Pons (tissue), 1 donor: ENCODE measurements around the gene CBL.
A peak's percentile ranks its signal among the peaks of the same experiment; 100 is the strongest.

Source experiments
- DNase-seq: peaks from one replicate; pipeline ENCODE4 v3.0.0-alpha.2; 2016; ENCODE audit warnings: low spot score

CBL gene

GRCh38 chr11:119347242-119347641, 141.1 kb downstream of the CBL start:
- no peak for DNase-seq

DNA sequence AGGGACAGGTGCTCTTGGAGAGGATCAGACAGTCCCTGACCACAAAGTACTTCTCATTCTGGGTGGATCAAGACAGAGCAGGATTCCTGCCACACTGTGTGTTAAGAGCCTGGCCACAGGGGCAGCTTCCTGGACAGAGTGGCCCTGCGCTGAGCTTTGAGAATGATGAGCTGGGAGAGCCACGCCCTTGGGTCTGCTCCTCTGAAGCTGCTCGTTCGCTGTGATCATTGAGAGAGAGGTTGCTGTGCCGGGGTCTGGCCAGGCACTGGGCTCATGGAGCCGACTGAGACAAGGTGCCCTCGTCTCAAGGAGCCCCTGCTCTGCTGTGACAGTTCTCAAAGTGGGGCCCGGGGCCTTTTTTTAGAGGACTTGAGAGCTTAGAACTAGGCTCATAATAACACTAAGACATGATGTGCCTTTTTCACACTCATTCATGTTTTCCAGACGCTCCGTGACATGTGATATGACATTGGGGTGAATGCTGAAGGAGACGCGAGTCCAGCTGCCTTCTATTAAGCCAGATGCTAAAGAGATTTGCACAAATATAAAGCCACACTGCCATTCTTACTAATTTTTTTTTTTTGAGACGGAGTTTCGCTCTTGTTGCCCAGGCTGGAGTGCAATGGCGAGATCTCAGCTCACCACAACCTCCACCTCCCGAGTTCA, 141.9 kb downstream of the CBL start:
- no peak for DNase-seq

DNA sequence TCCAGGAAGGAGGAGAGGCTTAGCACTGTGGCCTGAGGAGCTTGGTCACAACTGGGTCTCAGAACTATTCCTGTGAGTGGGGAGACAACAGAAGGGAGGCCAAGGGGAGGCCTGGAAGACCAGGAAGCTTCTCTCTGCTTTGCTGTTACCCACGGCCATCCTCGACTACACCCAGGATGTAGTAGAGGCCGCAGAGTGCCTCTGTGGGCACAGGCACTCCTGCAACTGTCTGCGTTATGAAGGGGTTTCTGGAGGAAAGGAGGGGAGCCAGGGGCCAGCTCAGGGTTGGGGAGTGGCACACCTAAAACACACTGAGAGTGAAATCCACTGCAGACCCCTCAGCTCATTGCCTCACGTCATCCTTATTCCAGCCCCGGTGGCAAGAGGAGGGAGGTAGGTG, 144.2 kb downstream of the CBL start:
- no peak for DNase-seq

DNA sequence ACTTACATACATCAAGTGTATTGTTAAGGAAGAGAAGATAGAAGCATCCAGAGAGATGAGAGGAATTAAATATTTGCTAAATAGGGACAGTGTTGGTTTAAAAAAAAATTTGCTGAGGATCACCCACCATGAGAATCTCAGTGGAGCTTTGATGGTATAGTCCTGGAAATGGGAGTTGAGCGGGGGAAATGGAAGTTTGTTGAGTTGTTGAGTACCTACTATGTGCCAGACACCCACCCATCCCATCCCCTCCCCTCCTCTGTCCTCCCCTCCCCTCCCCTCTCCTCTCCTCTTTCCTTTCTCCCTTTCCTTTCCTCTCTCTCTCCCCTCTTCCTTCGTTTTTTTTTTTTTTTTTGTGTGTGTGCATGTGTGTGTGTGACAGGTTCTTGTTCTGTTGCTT, 145.1 kb downstream of the CBL start:
- no peak for DNase-seq

DNA sequence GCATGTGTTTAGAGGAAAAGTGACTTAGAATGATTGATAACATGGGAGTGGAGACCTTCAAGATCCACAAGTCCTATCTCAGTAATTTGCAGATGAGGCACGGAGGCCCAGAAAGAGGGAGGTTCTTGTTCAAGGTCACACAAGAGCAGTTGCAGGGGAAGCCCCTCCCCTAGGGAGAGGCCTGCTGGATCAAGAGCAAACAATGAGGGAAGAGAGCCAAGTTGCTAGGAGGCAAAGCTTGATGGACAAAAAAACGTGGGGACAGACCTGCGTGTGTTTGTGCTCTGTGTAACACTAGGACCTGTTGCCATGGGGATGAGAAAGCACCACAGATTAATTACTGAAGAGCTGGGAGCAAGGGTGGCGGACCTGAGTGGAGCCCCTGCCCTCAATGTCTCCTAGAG, 146.7 kb downstream of the CBL start:
- peak; percentile 89 for DNase-seq

GRCh38 chr11:119355091-119355843, 149.1 kb downstream of the CBL start:
- no peak for DNase-seq

- peak; percentile 56 for DNase-seq
These were observed 150.4 kb downstream of the CBL start for GRCh38 chr11:119356349-119357031.

DNA sequence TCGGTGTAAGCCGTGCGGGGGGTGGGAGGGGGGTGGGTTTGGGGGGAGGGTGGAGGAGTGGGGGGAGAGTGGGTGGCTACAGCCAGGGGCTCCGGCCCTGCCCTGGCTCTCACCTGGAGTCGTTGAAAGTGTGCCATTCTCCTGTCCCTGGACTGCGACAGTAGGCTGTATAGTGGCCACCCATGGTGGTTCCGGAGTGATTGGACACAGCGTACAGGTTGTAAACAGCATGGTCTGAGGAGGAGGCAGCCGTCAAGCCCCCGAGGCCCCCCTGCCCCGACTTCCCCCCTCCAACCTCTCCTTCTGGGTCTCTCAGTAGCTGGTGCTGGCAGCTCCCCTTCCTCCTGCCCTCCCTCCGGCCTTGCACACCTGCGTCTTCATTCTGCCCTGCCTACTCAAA, 150.9 kb downstream of the CBL start:
- DNase-seq: no peak
